ENCODE results near the gene ALDH2.
"Not testable (repeated sequence)": the region's sequence is repeated elsewhere in the genome, so short reads cannot be mapped to it uniquely, and the experiment has no call there.

The ALDH2 gene

GRCh38 chr12:111791507-111791906 lies 24.8 kb downstream of the ALDH2 start:
- DNase-seq, result no peak

GRCh38 chr12:111792155-111792855 lies 25.6 kb downstream of the ALDH2 start:
- no peak for DNase-seq

GRCh38 chr12:111792856-111793235 lies 26.1 kb downstream of the ALDH2 start:
- DNase-seq, result no peak

- no peak for DNase-seq
Observed at GRCh38 chr12:111798182-111798581, 31.4 kb downstream of the ALDH2 start.

GRCh38 chr12:111799758-111800157 lies 33.0 kb downstream of the ALDH2 start:
- DNase-seq, result no peak

GRCh38 chr12:111803038-111803626 lies 36.4 kb downstream of the ALDH2 start:
- DNase-seq, result no peak

GRCh38 chr12:111803851-111804250 lies 37.1 kb downstream of the ALDH2 start:
- no peak for DNase-seq

- DNase-seq, result no peak
Observed at GRCh38 chr12:111806304-111806703, 39.6 kb downstream of the ALDH2 start.

GRCh38 chr12:111807232-111807631 lies 40.5 kb downstream of the ALDH2 start:
- DNase-seq, result no peak

- DNase-seq, result peak; percentile 61
Observed at GRCh38 chr12:111812881-111813741, 46.4 kb downstream of the ALDH2 start.

- no peak for DNase-seq
Observed at GRCh38 chr12:111816065-111816615, 49.4 kb downstream of the ALDH2 start.

- DNase-seq, result peak; percentile 73
Observed at GRCh38 chr12:111816898-111817297, 50.2 kb downstream of the ALDH2 start.

GRCh38 chr12:111818340-111818739 lies 51.6 kb downstream of the ALDH2 start:
- DNase-seq, result no peak

- DNase-seq, result no peak
Observed at GRCh38 chr12:111819191-111820158, 52.7 kb downstream of the ALDH2 start.

GRCh38 chr12:111820828-111821227 lies 54.1 kb downstream of the ALDH2 start:
- not testable (repeated sequence) for DNase-seq

GRCh38 chr12:111822886-111823285 lies 56.2 kb downstream of the ALDH2 start:
- DNase-seq, result no peak

GRCh38 chr12:111823891-111824290 lies 57.2 kb downstream of the ALDH2 start:
- DNase-seq, result no peak

- not testable (repeated sequence) for DNase-seq
Observed at GRCh38 chr12:111824312-111824711, 57.6 kb downstream of the ALDH2 start.

- no peak for DNase-seq
Observed at GRCh38 chr12:111825509-111825908, 58.8 kb downstream of the ALDH2 start.

GRCh38 chr12:111826316-111826715 lies 59.6 kb downstream of the ALDH2 start:
- DNase-seq, result no peak

GRCh38 chr12:111826992-111827391 lies 60.3 kb downstream of the ALDH2 start:
- DNase-seq, result no peak

GRCh38 chr12:111827907-111828306 lies 61.2 kb downstream of the ALDH2 start:
- DNase-seq, result no peak

All from NCI-H510A (cell line).